ENCODE measurements around the gene ERO1A.

DNA sequence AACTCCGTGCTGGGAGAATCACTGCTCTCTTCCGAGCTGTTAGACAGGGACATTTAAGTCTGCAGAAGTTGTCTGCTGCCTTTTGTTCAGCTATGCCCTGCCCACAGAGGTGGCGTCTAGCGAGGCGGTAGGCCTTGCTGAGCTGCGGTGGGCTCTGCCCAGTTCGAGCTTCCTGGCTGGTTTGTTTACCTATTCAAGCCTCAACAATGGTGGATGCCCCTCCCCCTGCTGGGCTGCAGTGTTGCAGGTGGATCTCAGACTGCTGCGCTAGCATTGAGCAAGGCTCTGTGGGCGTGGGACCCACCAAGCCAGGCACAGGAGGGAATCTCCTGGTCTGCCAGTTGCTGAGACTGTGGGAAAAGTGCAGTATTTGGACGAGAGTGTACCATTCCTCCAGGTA, 99.0 kb downstream of the ERO1A start:
- TF ChIP-seq POLR2AphosphoS5 (IDR thresholded peaks at IDR 0.05; ENCODE audit: borderline replicate concordance, low read depth, low read length) (no peak), EZH2 (IDR thresholded peaks at IDR 0.05) (no peak), FOXP2 (optimal IDR thresholded peaks at IDR 0.05; ENCODE audit: control extremely low read depth, extremely low read length, insufficient read depth) (no peak)

Measured in SK-N-MC (cell line).